Suprapubic skin (tissue), 4 donors: Measurements from ENCODE around the gene SS18L1.

Source experiments
- CTCF ChIP-seq, 2 donors: fragments of 200-600 bp in 1 of 2; fragments of 450-650 bp in 1 of 2; sonication (generic) in 1 of 2; IDR thresholded peaks; one replicate each; pipeline ENCODE4 v1.5.1; 2016 to 2019; ENCODE audit warnings: antibody characterized with exemption in 2 of 2, mild to moderate bottlenecking in 1 of 2, moderate library complexity in 1 of 2
- POLR2A ChIP-seq, 2 donors: fragments of 450-650 bp; IDR thresholded peaks; one replicate each; pipeline ENCODE4 v1.6.1; 2017; ENCODE audit warnings: antibody characterized with exemption in 2 of 2, mild to moderate bottlenecking in 2 of 2, moderate library complexity in 2 of 2
- POLR2AphosphoS5 ChIP-seq, 3 donors: sonication (generic); formaldehyde crosslinking; IDR thresholded peaks; one replicate each; pipeline ENCODE4 v1.6.1; 2017; ENCODE audit warnings: antibody characterized with exemption in 3 of 3

- TF ChIP-seq CTCF (IDR thresholded peaks at IDR 0.05) = no peak
- TF ChIP-seq POLR2A (IDR thresholded peaks at IDR 0.05) = no peak
- TF ChIP-seq POLR2AphosphoS5 (IDR thresholded peaks at IDR 0.05) = no peak
Observed at GRCh38 chr20:62139636-62140035, 3.9 kb upstream of the SS18L1 start.
